K562 (cell line): ENCODE measurements around the gene KRTAP10-9.
"Not testable (repeated sequence)": the region's sequence is repeated elsewhere in the genome, so short reads cannot be mapped to it uniquely, and the experiment has no call there.

Experiments
- CC2D1A ChIP-seq: fragments of 450-650 bp; IDR thresholded peaks from 2 replicates; pipeline ENCODE4 v1.6.1; 2017; ENCODE audit warnings: mild to moderate bottlenecking
- ELF4 ChIP-seq: fragments of 450-650 bp; formaldehyde crosslinking; IDR thresholded peaks from 2 replicates; pipeline ENCODE4 v1.4.0; 2022; ENCODE audit warnings: missing genetic modification characterization
- EP300 ChIP-seq: IDR thresholded peaks from 2 replicates; pipeline ENCODE4 v1.6.1; 2012; ENCODE audit warnings: low read length, improper control_type of control experiment
- MEF2D ChIP-seq: conservative IDR thresholded peaks from 2 replicates; pipeline ENCODE4 v1.6.1; 2016; ENCODE audit warnings: low read depth, missing genetic modification characterization, missing compliant biosample characterization
- RBFOX2 ChIP-seq: fragments of 200-400 bp; formaldehyde crosslinking; IDR thresholded peaks from 2 replicates; pipeline ENCODE4 v1.6.1; 2017; ENCODE audit warnings: low read depth, mild to moderate bottlenecking, low read length, moderate library complexity
- TOE1 ChIP-seq, 2 experiments: fragments of 450-650 bp in 1 of 2; sonication (generic) in 1 of 2; formaldehyde crosslinking in 1 of 2; IDR thresholded peaks; 2 replicates each; pipeline versions ENCODE4 v1.7.1 to v1.8.0; 2016 to 2022; ENCODE audit warnings: borderline replicate concordance in 2 of 2, mild to moderate bottlenecking in 2 of 2, antibody characterized with exemption in 1 of 2, inconsistent platforms in 1 of 2, low read depth in 1 of 2, missing genetic modification reagents in 1 of 2, moderate library complexity in 1 of 2
- TF ChIP-seq, protein P1 (sequence below): sonication (generic); formaldehyde crosslinking; IDR thresholded peaks from 2 replicates; pipeline ENCODE4 v1.8.1; 2023; ENCODE audit warnings: missing genetic modification reagents, mild to moderate bottlenecking, borderline replicate concordance
- TF ChIP-seq, protein P2 (sequence below): sonication (generic); formaldehyde crosslinking; IDR thresholded peaks from 2 replicates; pipeline ENCODE4 v1.8.0; 2022; ENCODE audit warnings: missing genetic modification reagents, mild to moderate bottlenecking, borderline replicate concordance
- TF ChIP-seq, protein P3 (sequence below), 3 experiments: IDR thresholded peaks in 2 of 3; conservative IDR thresholded peaks in 1 of 3; 2 replicates each; pipeline ENCODE4 v1.5.1; 2011 to 2012; ENCODE audit warnings: low read length in 3 of 3, mild to moderate bottlenecking in 3 of 3, control low read depth in 2 of 3, improper control_type of control experiment in 1 of 3, inconsistent platforms in 1 of 3, low read depth in 1 of 3, mixed read lengths in 1 of 3, moderate library complexity in 1 of 3; ENCODE audit not compliant: insufficient read depth in 2 of 3
- TF ChIP-seq, protein P4 (sequence below): fragments of 450-650 bp; IDR thresholded peaks from 2 replicates; pipeline ENCODE4 v1.6.1; 2016; ENCODE audit warnings: antibody characterized with exemption
- TF ChIP-seq, protein P5 (sequence below): fragments of 150-350 bp; conservative IDR thresholded peaks from 2 replicates; pipeline ENCODE4 v1.6.1; 2014; ENCODE audit warnings: low read length
- TF ChIP-seq, protein P6 (sequence below): sonication (generic); formaldehyde crosslinking; IDR thresholded peaks from 2 replicates; pipeline ENCODE4 v1.9.0; 2022; ENCODE audit warnings: mild to moderate bottlenecking, missing genetic modification reagents
- TF ChIP-seq, protein P7 (sequence below): IDR thresholded peaks from 2 replicates; pipeline ENCODE4 v1.6.1; 2016; ENCODE audit warnings: missing genetic modification characterization, missing compliant biosample characterization

DNA sequence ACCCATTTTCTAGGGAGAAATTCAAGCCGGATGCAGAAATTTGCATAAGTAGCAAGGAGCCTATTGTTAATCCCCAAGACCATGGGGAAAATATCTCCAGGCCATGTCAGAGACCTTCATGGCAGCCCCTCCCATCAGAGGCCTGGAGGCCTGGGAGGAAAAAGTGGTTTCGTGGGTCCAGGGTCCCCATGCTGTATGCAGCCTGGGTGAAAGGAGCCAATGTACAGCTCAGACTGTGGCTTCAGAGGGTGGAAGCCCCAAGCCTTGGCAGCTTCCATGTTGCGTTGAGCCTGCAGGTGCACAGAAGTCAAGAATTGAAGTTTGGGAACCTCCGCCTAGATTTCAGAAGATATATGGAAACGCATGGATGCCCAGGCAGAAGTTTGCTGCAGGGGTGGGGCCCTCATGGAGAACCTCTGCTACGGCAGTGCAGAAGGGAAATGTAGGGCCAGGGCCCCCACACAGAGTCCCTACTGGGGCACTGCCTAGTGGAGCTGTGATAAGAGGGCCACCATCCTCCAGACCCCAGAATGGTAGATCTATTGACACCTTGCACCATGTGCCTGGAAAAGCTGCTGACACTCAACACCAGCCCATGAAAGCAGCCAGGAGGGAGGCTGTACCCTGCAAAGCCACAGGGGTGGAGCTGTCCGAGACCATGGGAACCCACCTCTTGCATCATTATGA, 16.6 kb upstream of the KRTAP10-9 start:
- TF ChIP-seq, protein P1, sequence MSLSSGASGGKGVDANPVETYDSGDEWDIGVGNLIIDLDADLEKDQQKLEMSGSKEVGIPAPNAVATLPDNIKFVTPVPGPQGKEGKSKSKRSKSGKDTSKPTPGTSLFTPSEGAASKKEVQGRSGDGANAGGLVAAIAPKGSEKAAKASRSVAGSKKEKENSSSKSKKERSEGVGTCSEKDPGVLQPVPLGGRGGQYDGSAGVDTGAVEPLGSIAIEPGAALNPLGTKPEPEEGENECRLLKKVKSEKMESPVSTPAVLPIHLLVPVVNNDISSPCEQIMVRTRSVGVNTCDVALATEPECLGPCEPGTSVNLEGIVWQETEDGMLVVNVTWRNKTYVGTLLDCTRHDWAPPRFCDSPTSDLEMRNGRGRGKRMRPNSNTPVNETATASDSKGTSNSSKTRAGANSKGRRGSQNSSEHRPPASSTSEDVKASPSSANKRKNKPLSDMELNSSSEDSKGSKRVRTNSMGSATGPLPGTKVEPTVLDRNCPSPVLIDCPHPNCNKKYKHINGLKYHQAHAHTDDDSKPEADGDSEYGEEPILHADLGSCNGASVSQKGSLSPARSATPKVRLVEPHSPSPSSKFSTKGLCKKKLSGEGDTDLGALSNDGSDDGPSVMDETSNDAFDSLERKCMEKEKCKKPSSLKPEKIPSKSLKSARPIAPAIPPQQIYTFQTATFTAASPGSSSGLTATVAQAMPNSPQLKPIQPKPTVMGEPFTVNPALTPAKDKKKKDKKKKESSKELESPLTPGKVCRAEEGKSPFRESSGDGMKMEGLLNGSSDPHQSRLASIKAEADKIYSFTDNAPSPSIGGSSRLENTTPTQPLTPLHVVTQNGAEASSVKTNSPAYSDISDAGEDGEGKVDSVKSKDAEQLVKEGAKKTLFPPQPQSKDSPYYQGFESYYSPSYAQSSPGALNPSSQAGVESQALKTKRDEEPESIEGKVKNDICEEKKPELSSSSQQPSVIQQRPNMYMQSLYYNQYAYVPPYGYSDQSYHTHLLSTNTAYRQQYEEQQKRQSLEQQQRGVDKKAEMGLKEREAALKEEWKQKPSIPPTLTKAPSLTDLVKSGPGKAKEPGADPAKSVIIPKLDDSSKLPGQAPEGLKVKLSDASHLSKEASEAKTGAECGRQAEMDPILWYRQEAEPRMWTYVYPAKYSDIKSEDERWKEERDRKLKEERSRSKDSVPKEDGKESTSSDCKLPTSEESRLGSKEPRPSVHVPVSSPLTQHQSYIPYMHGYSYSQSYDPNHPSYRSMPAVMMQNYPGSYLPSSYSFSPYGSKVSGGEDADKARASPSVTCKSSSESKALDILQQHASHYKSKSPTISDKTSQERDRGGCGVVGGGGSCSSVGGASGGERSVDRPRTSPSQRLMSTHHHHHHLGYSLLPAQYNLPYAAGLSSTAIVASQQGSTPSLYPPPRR: not testable (repeated sequence)
- not testable (repeated sequence) for TF ChIP-seq CC2D1A; MEF2D (tag); TOE1 (IDR thresholded peaks at IDR 0.05; ENCODE audit: borderline replicate concordance); TOE1 (CRISPR knock-in tag; IDR thresholded peaks at IDR 0.05; ENCODE audit: borderline replicate concordance, low read depth); RBFOX2; ELF4 (CRISPR knock-in tag); EP300
- TF ChIP-seq, protein P2, sequence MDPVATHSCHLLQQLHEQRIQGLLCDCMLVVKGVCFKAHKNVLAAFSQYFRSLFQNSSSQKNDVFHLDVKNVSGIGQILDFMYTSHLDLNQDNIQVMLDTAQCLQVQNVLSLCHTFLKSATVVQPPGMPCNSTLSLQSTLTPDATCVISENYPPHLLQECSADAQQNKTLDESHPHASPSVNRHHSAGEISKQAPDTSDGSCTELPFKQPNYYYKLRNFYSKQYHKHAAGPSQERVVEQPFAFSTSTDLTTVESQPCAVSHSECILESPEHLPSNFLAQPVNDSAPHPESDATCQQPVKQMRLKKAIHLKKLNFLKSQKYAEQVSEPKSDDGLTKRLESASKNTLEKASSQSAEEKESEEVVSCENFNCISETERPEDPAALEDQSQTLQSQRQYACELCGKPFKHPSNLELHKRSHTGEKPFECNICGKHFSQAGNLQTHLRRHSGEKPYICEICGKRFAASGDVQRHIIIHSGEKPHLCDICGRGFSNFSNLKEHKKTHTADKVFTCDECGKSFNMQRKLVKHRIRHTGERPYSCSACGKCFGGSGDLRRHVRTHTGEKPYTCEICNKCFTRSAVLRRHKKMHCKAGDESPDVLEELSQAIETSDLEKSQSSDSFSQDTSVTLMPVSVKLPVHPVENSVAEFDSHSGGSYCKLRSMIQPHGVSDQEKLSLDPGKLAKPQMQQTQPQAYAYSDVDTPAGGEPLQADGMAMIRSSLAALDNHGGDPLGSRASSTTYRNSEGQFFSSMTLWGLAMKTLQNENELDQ (CRISPR knock-in tag): not testable (repeated sequence)
- TF ChIP-seq, protein P3, sequence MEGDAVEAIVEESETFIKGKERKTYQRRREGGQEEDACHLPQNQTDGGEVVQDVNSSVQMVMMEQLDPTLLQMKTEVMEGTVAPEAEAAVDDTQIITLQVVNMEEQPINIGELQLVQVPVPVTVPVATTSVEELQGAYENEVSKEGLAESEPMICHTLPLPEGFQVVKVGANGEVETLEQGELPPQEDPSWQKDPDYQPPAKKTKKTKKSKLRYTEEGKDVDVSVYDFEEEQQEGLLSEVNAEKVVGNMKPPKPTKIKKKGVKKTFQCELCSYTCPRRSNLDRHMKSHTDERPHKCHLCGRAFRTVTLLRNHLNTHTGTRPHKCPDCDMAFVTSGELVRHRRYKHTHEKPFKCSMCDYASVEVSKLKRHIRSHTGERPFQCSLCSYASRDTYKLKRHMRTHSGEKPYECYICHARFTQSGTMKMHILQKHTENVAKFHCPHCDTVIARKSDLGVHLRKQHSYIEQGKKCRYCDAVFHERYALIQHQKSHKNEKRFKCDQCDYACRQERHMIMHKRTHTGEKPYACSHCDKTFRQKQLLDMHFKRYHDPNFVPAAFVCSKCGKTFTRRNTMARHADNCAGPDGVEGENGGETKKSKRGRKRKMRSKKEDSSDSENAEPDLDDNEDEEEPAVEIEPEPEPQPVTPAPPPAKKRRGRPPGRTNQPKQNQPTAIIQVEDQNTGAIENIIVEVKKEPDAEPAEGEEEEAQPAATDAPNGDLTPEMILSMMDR (IDR thresholded peaks at IDR 0.05 in 2 of 3, conservative IDR thresholded peaks at IDR 0.05 in 1 of 3; ENCODE audit: insufficient read depth in 2 of 3, low read depth in 1 of 3, low read length in 3 of 3): not testable (repeated sequence)
- TF ChIP-seq, protein P4, sequence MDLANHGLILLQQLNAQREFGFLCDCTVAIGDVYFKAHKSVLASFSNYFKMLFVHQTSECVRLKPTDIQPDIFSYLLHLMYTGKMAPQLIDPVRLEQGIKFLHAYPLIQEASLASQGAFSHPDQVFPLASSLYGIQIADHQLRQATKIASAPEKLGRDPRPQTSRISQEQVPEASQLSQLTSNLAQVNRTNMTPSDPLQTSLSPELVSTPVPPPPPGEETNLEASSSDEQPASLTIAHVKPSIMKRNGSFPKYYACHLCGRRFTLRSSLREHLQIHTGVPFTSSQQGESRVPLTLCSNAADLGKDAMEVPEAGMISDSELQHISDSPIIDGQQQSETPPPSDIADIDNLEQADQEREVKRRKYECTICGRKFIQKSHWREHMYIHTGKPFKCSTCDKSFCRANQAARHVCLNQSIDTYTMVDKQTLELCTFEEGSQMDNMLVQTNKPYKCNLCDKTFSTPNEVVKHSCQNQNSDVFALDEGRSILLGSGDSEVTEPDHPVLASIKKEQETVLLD: not testable (repeated sequence)
- TF ChIP-seq, protein P5, sequence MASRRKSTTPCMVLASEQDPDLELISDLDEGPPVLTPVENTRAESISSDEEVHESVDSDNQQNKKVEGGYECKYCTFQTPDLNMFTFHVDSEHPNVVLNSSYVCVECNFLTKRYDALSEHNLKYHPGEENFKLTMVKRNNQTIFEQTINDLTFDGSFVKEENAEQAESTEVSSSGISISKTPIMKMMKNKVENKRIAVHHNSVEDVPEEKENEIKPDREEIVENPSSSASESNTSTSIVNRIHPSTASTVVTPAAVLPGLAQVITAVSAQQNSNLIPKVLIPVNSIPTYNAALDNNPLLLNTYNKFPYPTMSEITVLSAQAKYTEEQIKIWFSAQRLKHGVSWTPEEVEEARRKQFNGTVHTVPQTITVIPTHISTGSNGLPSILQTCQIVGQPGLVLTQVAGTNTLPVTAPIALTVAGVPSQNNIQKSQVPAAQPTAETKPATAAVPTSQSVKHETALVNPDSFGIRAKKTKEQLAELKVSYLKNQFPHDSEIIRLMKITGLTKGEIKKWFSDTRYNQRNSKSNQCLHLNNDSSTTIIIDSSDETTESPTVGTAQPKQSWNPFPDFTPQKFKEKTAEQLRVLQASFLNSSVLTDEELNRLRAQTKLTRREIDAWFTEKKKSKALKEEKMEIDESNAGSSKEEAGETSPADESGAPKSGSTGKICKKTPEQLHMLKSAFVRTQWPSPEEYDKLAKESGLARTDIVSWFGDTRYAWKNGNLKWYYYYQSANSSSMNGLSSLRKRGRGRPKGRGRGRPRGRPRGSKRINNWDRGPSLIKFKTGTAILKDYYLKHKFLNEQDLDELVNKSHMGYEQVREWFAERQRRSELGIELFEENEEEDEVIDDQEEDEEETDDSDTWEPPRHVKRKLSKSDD: not testable (repeated sequence)
- TF ChIP-seq, protein P6, sequence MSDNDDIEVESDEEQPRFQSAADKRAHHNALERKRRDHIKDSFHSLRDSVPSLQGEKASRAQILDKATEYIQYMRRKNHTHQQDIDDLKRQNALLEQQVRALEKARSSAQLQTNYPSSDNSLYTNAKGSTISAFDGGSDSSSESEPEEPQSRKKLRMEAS (CRISPR knock-in tag): not testable (repeated sequence)
- TF ChIP-seq, protein P7, sequence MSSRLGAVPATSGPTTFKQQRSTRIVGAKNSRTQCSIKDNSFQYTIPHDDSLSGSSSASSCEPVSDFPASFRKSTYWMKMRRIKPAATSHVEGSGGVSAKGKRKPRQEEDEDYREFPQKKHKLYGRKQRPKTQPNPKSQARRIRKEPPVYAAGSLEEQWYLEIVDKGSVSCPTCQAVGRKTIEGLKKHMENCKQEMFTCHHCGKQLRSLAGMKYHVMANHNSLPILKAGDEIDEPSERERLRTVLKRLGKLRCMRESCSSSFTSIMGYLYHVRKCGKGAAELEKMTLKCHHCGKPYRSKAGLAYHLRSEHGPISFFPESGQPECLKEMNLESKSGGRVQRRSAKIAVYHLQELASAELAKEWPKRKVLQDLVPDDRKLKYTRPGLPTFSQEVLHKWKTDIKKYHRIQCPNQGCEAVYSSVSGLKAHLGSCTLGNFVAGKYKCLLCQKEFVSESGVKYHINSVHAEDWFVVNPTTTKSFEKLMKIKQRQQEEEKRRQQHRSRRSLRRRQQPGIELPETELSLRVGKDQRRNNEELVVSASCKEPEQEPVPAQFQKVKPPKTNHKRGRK: not testable (repeated sequence)
